GM12801 (cell line): ENCODE data around the gene CAMTA1.

Experiments used
- TF ChIP-seq, protein P1 (sequence below): IDR thresholded peaks from one replicate; pipeline ENCODE4 v1.5.1; 2011; ENCODE audit warnings: control low read depth; ENCODE audit not compliant: insufficient read length; ENCODE audit errors: extremely low read depth

Gene CAMTA1

DNA sequence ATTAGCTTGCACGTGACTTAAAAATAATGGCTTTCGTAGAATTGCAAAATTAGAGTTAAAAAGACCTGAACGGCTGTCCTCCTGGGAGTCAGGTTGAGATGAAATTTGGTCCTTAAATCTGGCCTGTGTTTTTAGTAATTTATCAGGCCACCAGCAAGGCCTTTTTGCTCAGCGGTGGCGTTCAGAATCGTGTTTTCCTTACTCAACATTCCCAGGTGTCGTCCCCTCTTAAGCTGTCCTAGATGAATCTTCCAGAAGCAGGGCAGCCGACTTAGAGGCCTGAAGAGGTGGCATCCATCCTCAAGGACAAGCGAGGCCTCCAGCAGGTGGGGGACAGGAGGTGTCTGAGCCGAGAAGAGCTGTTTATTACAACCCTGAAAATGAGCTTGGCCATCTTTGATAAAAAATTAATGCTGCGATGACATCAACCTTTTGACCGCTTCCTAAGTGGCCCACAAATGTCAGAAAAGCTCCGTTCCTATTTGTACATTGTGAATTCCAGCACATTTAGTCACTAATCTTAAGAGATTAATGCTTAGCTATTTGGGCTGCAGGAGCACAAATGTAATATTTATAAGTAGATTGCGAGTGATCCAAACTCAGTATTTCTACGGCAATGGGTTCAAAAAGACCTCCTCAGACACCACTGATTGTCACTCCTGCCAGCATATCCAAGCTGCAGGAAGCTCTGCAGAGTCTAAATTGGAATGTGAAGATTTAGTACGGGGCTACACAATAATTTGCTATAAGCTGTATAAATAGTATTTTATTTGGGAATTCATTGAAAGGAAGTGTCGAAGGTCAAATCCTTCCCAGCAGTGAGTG lies 641.7 kb downstream of the CAMTA1 start:
- TF ChIP-seq, protein P1, sequence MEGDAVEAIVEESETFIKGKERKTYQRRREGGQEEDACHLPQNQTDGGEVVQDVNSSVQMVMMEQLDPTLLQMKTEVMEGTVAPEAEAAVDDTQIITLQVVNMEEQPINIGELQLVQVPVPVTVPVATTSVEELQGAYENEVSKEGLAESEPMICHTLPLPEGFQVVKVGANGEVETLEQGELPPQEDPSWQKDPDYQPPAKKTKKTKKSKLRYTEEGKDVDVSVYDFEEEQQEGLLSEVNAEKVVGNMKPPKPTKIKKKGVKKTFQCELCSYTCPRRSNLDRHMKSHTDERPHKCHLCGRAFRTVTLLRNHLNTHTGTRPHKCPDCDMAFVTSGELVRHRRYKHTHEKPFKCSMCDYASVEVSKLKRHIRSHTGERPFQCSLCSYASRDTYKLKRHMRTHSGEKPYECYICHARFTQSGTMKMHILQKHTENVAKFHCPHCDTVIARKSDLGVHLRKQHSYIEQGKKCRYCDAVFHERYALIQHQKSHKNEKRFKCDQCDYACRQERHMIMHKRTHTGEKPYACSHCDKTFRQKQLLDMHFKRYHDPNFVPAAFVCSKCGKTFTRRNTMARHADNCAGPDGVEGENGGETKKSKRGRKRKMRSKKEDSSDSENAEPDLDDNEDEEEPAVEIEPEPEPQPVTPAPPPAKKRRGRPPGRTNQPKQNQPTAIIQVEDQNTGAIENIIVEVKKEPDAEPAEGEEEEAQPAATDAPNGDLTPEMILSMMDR = no peak

DNA sequence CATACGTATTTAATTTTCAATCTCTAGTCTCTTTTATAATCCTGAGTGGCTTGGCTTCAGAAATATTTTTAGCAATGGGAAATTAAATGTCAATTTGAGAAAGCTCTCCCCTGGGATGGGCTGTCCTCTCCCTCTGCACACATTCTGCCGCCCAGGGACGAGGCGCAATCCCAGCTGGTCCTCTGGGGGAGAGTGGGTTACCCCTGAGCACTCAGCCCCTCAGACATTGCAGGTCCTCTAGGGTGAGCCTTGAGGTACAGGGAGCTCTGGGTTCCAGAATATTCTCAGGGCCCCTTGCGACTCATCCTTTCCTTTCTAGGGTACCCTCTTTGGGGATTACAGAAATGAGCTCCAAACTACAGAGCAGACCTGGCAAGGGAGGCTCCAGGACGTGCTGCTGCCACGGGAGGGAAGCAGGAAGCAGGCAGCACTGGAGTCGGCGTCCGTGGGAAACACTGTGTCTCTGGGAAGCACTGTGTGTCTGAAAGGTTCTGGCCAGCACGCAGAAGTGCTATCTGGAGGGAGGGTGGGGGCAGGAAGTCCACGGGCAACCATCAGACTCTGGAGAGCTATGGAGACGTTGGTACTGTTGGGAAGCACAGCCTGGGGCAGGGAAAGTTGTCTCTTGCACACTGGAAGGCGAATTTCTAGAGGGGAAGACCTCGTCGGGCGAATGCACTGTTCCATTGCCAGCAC lies 642.5 kb downstream of the CAMTA1 start:
- TF ChIP-seq, protein P1 = no peak

DNA sequence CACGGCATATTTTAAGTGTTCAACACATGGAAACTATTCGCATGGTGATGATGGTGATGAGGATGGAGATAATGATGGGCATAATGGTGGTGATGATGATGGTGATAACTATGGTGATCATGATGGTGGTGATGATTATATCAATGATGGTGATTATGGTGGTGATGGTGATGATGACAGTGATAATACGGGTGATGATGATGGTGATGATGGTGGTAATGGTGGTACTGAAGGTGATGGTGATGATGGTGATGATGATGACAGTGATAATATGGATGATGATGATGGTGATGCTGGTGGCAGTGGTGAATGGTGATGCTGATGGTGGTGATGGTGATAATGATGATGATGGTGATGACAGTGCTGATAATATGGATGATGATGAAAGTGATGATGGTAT lies 644.0 kb downstream of the CAMTA1 start:
- TF ChIP-seq, protein P1 = no peak

DNA sequence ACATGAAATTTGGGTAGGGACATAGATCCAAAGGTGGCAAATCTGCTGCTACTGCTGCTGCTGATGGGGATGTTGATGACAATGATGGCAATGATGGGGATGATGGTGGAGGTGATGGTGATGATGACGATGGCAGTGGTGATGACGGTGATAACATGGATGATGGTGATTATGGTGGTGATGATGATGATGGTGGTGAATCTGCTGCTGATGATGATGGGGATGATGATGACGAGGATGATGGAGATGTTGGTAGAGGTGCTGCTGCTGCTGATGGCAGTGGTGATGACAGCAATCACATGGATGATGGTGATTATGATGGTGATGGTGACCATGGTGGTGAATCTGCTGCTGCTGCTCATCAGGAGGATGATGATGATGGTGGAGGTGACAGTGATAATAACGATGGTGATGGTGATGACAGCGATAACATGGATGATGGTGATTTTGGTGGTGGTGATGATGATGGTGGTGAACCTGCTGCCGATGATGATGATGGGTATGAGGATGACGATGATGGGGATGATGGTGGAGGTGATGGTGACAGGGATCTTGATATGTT lies 644.9 kb downstream of the CAMTA1 start:
- TF ChIP-seq, protein P1 = no peak

DNA sequence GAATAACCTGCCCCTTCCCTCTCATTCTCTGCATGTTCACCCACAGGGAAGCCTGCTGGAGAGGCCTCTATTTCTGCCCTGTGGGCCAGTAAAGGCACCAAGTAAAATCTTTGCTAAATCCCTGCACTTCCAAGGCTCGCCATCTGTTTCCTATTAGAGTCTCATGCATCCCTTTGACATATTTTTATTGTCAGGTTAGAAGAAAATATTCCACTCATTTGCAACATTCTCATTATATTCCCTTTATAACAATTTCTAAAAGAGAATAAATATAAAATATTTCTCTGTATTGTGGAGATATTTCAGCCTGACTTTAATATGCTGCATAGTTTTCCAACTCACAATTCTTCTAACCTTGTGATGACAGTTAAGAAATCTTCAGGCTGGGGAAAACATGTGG lies 645.4 kb downstream of the CAMTA1 start:
- TF ChIP-seq, protein P1 = no peak

DNA sequence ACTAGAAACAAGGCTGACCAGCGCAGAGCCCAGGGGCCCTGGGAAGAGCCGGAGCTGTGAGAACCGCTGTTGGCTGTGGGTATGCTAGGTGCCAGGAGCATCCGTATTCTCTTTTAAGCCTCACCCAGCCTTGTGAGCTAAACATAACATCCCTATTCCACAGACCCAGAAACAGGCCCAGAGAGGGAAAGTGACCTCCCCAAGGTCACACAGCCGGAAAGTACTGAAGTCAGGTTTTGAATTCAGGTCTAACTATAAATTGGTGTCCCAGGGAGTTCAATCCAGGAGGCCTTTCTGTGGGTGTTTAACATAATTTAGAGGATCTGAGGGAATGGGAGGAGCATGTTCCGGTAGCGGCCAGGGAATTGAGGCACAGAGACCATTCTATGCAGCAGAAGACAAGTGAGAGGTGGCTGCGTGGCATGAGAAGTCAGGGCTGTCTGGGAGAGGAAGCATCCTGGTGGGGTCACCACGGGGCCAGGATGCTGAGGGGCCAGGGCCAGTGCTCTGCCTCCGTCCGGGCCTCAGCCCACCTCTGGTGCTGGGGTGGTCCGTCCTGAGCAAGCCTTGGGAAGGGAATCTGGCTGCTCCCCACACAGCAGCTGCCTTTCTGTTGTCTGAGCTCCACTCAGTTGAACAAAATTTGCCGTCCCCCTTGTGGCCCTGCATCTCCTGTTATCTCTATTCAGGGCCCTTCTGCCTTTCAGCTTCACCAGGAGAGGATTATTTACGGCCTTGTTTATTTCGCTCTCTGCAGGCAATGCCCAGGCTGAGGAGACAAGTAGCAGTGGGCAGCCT lies 647.0 kb downstream of the CAMTA1 start:
- TF ChIP-seq, protein P1 = no peak
